GM18526 (cell line): Measurements from ENCODE around the gene HDAC7.

Source experiments
- POLR2A ChIP-seq: IDR thresholded peaks from 3 replicates; pipeline ENCODE4 v1.6.1; 2011; ENCODE audit not compliant: insufficient read length; ENCODE audit errors: extremely low read depth

HDAC7 gene

DNA sequence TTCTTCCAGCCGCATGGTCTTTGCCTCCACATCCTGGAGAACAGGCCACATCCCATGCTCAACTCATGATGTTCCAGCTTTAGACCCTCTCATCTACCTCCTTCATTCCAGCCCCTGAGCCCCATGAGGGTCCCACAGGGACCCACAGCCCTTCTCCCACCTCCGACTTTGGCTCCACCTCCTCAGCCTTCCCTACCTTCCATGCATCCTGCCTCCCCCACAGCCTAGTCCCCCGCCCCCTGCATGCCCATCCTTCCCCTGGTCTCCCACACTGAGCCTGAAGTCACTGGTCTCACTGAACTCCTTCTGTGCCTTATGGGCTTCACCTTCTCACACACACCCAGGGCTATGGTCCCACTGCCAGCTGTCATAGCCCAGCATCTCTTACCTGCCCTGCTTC is 70.8 kb downstream of the HDAC7 start:
- TF ChIP-seq POLR2A = no peak

DNA sequence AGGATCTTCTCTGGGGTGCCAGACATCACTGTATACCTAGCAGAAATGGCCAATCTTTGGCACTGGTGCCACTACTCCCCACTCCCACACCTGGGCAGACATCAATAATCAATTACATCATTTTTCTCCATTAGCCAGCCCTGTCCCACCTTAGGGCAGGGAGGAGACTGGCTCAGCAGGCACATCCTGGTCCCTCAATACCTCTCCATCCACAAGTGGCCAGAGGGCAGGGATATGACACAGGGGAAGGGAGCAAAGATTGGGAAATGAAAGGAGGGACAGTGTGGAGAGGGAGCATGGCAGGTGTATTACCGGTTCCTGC is 71.2 kb downstream of the HDAC7 start:
- no peak for TF ChIP-seq POLR2A

DNA sequence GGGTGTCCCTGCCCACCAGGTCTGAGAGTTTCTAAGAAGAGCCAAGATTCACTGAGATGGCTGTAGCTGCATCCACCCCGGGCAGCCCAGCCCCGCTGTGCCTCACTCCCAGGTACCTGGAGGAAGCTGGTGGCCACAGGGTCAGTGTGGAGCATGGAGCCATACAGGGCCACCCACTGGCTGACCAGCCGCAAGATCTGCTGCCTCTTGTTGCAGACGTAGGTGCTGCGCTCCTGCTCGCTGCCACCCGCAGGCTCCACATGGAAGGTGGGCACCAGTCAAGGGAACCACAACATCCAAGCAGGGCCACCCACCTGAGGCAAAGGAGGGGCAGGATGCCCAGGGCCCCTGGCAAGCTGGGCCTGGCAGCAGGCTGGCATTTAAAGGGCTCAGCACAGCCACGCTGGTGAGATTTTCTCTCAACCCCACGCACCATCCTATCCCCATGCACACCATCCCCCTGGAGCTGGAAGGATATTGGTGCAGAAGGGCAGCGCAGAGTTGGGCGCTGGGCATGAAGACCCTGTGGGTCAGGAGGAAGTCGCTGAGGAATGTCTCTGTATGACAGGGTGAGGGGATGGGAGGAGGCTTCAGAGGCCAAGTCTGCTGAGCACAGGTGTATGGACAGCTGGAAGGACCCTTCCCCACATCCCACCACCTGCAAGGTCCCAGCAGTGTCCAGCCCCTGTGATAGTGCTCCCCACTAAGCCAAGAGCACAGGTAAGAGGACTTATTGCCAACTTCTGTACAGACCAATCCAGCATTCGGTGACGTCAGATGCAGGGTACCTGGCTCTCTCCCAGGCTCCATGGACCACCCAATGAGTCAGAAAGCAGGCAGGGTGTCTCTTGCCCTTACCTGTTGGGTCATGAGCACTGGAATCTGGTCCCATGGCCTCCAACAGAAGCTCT is 71.9 kb downstream of the HDAC7 start:
- TF ChIP-seq POLR2A = no peak

DNA sequence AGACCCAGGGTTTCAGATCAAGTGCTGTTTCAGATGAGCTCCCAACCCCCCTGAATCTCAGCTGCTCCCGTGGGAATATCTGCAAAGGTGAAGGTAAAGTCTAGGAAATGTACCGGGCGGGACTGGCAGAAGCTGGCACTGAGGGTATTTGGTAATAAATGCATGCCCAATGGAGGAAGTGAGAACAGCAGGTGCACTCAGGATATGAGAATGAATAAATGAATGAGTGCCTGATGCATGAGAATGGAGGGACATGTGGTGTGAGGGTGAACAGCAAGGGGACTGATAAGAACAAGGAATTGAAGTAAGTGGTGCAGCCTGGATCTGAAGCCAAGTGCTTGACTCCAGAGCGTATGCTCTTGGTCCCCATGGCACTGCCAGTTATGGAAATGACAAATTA is 72.6 kb downstream of the HDAC7 start:
- no peak for TF ChIP-seq POLR2A

DNA sequence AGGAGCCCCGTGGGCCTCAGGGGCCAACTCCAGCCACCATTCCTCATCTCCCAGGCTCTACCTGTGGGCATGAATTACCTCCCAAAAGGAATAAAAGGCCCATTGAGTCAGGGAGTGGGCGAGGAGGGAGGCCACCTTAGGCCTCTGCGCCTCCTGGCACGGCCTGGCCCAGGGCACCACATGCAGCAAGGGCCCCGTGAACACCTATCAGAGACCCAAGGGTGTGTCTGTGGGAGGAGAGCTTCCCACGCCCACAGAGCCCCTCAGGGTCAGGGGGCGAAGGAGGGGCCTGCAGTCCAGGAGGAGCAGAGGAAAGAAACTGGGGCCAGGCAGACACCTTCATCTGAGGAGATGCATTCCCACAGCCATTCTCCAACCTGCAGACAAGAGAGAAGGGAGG is 73.2 kb downstream of the HDAC7 start:
- no peak for TF ChIP-seq POLR2A

DNA sequence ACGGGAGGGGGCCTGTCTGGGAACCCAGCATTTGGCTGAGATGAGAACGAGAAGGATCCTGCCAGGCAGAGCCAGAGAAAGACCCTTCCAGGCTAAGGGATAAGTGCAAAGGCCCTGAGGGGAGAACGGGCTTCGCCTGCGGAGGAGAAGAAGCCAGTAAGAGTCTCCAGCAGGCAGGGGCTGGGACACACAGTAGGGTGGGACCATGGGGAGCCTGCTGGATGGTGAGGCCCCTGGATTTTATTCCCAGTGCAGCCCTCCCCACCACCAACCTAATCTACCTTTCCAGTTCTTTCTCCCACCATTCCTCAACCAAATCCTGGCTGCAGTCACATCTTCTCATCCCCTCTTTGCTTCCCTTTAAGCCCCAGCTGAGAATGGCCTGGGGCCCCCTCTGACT is 73.6 kb downstream of the HDAC7 start:
- no peak for TF ChIP-seq POLR2A

DNA sequence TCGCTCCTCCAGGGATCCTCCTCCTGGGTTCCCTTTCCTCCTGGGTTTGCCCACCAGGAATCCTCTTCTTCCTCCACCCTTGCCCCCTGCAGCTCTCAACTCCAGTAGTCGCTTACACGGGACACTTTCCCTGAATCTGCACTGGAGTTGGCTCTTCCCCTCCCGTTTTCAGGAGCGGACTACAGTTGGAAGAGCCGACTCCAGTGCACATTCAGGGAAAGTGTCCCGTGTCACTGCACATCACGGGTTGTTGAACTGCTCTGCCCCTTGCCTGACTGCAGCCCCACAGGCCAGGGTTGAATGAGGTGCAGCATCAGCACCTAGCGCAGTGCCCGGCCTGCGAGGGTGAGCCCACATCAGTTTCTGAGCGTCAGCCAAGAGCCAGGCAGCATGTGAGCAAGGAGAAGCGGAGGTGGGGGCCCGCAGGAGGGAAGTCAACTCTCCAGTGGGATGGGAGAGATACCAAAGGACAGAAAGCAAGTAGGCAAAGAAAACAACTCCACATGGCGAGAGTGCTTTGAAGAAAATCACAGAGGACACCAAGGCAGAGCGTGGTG is 74.1 kb downstream of the HDAC7 start:
- no peak for TF ChIP-seq POLR2A

DNA sequence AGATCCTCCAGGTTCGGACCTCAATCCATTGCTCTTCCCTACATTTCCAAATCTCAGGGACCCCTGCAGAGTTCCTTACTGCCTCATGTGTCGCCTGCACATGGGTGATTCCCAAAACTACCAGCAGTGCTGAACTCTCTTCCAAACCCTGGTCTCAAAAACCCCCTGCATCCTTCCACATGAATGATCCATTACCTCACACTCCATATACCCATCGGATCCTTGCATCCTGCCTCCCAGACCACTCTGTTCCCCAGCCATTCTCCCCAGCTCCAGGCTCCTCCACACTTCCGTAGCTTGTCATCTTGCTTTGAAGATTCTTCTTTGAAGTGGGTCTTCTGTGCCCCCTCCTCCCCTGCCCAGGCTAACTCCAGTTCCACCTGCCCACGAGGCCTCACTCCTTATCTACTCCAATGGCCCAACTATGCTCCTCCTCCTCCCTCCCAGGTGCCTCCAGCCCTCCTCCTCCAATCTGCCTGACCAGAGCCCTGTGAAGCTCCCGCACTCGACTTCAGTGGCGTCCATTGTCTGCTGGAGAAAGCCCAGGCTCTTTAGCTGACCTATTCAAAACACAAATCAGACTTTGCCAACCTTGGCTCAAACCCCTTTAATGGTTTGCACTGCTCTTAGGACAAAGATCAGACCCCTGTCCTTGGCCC is 74.8 kb downstream of the HDAC7 start:
- no peak for TF ChIP-seq POLR2A

DNA sequence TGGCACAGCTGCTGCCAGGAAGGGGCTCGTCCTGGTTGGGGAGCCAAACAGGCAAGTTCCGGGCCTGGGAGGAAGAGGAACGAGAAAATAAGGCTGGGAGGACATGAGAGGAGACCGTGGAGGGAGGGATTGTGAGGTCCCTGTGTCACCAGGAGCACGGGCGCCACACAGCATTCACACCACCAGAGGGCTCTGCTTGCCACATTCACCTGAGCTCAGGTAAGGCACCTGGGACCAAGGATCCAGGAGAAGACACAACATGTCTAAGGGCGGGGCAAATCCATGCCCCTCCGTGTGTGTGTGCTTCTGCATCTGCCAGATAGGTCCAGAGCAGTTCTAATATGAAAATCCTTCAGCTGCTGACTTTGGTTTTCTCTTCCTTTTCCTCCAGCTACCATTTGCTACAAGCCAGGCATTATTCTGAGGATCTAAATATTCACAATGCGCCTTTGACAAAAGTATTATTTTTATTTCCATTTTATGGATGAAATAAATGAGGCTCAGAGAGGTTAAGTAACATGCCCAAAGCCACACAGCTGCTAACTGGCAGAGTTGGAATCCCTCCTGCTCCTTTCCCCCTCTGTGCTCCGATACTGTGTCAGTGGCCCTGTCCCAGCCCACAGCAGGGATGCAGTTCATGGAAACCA is 75.6 kb downstream of the HDAC7 start:
- no peak for TF ChIP-seq POLR2A

DNA sequence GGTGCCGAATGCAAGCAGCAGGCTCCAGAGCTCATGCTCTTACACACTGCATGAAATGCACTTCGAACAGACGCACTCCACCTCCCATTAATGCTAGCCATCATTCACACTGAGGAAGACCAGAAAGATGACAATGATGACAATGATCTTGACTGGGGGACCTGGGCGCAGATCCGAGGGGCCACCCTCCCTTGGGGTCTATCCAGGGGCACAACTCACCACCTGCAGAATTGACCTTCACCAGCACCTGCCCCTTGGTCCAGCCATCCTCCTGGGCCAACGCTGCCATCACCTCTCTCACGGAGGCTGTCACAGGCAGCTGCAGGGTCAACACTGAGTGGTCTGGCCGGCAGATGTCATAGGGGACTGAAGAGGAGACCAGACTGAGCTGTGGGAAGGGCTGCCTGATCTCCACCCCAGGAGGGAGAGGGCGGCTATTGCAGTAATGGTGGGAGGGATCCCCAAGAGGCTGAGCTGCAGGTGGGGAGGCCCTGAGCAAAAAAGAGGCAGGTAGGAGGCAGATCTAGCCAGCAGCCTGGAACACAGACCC is 76.3 kb downstream of the HDAC7 start:
- TF ChIP-seq POLR2A = no peak

DNA sequence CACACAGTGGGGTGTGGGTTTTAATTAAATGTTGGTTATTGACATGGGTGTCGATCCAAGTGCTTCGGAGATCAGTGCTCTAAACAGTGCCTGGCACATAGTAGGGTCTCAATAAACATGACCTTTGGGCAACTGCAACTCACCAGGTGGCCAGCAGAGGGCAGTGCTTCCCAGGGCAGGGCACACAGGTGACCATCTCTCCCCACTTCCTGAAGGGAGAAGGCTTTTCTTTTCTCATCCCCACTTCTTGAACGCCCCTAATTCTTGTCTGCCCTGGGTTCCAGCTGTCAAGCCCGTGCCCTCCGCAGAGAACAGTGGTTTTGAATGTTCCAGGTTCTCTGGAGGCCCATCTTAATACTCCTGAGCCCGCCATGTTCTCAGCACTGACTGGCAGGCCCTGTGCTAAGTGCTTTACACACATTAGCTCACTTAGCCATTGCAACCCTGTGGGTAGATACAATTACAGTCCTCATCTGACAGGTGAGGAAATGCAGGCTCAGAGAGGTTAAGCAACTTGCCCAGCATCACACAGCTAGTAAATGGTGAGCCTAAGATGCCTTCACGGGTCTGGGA is 77.4 kb downstream of the HDAC7 start:
- no peak for TF ChIP-seq POLR2A

DNA sequence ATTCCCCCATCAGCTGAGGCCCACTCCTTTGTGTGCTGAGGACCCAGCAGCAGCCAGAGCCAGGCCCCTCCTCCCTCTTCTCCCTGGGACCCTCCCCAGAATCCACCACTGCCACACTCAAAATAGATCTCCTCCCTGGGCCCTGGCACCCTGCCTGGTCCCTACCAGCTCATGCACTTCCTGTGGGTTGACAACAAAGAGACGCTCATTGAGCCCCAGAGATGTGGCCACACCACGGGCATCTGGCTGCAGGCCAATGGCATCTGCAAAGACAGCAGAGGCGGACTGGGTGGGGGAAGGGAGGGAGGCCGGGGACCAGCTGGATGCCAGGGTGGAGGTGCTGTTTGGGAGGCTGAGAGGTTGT is 78.4 kb downstream of the HDAC7 start:
- no peak for TF ChIP-seq POLR2A

DNA sequence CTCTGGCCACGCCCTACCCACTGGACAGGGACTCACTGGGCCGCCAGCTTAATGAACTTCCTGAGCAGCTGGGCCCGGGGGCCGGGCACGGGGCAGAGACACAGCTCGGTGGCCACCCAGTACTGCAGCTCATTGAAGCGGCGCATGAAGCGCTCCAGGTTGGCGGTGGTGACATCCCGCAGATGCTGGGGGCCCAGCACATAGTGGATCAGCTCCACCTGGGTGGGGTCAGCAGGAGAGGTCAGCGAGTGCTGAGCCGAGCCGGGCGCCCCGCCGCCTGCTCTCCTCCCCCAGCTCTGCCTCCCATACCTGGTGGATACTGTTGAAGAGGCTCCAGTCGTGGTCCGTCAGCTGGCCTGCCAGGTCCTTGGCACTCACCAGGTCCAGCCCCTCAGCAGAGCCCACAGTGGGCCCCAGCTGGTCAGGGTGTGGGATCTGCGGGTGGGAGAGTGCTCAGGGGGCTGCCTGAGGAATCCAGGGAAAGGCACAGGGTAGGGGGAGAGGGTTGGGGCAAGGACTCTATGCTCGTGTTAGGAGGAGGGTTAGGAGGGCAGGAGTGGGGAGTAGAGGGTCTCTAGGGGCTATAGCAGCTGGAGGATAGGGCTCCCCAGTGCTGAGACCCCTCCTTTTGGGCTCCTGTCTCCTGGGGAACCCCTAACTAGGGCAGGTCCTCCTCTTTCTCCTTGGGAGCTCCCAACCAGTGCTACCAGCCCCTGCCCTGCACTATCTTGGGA is 78.9 kb downstream of the HDAC7 start:
- no peak for TF ChIP-seq POLR2A

DNA sequence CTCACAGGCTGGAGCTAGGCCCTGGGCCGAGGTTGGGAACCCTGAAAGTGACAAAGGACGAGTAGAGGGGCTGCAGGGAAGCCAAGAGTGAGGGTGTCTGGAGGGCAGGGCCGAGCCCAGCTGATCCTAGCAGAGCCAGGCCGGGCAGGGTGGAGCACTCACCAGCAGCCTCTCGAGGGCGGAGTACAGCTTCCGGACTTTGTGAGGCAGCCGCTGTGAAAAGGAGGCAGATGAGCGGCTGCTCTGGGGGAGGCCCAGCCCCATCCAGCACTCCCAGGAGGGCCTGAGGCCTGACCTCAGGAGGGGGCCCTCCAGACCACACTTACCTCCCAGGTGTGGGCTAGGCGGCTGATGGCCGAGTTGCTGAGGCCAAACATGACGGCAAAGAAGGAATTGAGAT is 79.7 kb downstream of the HDAC7 start:
- no peak for TF ChIP-seq POLR2A

DNA sequence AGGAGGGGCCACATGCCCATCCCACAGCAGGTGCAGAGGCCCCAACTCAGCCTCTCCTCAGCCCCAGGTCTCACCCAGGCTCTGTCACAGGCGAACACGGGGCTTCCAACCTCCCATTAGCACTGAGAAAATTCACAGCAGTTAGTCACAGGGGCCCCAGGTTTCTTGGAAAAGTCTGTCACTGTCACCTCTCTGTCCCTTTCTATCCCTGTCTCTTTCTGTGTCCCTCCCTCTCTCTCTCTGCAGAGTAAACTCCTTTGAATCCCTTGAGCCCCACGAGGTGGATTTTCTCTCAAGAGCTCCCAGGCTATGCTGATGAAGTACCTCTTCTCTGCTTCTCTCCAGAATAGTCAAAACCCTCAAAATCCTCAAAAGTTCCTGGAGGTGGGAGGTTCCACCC is 80.4 kb downstream of the HDAC7 start:
- no peak for TF ChIP-seq POLR2A
